Esophagus muscularis mucosa (tissue), 4 donors: Measurements from ENCODE around the gene PLIN1. TPM values are rescaled to one million over a fixed set of nuclear protein-coding genes. Genes with fewer than 3 reads are reported as not detected.

Experiments used
- DNase-seq: peaks from one replicate; pipeline ENCODE4 v3.0.0-alpha.2; 2017; ENCODE audit errors: extremely low spot score
- H3K27ac ChIP-seq, 4 donors: fragments of 200-600 bp; sonication (generic); replicated peaks in 1 of 4; 1 replicate in 3 of 4; 2 replicates in 1 of 4; pipeline ENCODE4 v1.5.1; 2016 to 2019; ENCODE audit warnings: mild to moderate bottlenecking in 1 of 4
- H3K27me3 ChIP-seq, 4 donors: fragments of 200-600 bp; sonication (generic); one replicate each; pipeline versions ENCODE4 v1.5.1 to v1.6.0; 2016 to 2019
- H3K36me3 ChIP-seq, 4 donors: fragments of 200-600 bp; sonication (generic); one replicate each; pipeline ENCODE4 v1.5.1; 2016 to 2019
- H3K4me1 ChIP-seq, 4 donors: fragments of 200-600 bp; sonication (generic); one replicate each; pipeline ENCODE4 v1.5.1; 2016 to 2019
- H3K4me3 ChIP-seq, 4 donors: fragments of 200-600 bp; sonication (generic); 1 replicate in 2 of 4; 2 replicates in 2 of 4; pipeline ENCODE4 v1.5.1; 2016 to 2019; ENCODE audit warnings: mild to moderate bottlenecking in 4 of 4, moderate library complexity in 1 of 4
- H3K9me3 ChIP-seq, 4 donors: fragments of 200-600 bp; sonication (generic); 1 replicate in 3 of 4; 2 replicates in 1 of 4; pipeline ENCODE4 v1.5.1; 2016 to 2019
- EP300 ChIP-seq: sonication (generic); formaldehyde crosslinking; IDR thresholded peaks from one replicate; pipeline ENCODE4 v1.6.1; 2017; ENCODE audit warnings: antibody characterized with exemption
- POLR2A ChIP-seq: fragments of 450-650 bp; IDR thresholded peaks from one replicate; pipeline ENCODE4 v1.6.1; 2017; ENCODE audit warnings: antibody characterized with exemption, moderate library complexity, mild to moderate bottlenecking, low read depth
- POLR2AphosphoS5 ChIP-seq, 2 donors: sonication (generic); formaldehyde crosslinking; IDR thresholded peaks; one replicate each; pipeline ENCODE4 v1.6.1; 2017; ENCODE audit warnings: antibody characterized with exemption in 2 of 2
- WGBS: methylation state at CpG from one replicate; pipeline ENCODE4 v1.1.5; 2018; 5-methylcytosine and 5-hydroxymethylcytosine counted together
- intact Hi-C: fragments of 100-400 bp; cut with DNase I; formaldehyde crosslinking; loops from one replicate; pipeline ENCODE4 v1.15.1; 2023
- total RNA-seq, 4 donors: library from RNA; depleted of rRNA; stranded (reverse); fragments of >200 nt; gene quantifications; one replicate each; pipeline versions ENCODE4 v1.1.0 to v1.2.1, GENCODE V29; 2016
- TF ChIP-seq, protein P1 (sequence below), 3 experiments: fragments of 200-600 bp in 2 of 3; fragments of 450-650 bp in 1 of 3; sonication (generic) in 2 of 3; IDR thresholded peaks; one replicate each; pipeline ENCODE4 v1.5.1; 2017 to 2019; ENCODE audit warnings: antibody characterized with exemption in 3 of 3, mild to moderate bottlenecking in 2 of 3, moderate library complexity in 1 of 3

PLIN1 gene
- total RNA-seq, 4 donors from 2014 or later, result 0.99 to 5.8 (median 2.8) TPM

DNA sequence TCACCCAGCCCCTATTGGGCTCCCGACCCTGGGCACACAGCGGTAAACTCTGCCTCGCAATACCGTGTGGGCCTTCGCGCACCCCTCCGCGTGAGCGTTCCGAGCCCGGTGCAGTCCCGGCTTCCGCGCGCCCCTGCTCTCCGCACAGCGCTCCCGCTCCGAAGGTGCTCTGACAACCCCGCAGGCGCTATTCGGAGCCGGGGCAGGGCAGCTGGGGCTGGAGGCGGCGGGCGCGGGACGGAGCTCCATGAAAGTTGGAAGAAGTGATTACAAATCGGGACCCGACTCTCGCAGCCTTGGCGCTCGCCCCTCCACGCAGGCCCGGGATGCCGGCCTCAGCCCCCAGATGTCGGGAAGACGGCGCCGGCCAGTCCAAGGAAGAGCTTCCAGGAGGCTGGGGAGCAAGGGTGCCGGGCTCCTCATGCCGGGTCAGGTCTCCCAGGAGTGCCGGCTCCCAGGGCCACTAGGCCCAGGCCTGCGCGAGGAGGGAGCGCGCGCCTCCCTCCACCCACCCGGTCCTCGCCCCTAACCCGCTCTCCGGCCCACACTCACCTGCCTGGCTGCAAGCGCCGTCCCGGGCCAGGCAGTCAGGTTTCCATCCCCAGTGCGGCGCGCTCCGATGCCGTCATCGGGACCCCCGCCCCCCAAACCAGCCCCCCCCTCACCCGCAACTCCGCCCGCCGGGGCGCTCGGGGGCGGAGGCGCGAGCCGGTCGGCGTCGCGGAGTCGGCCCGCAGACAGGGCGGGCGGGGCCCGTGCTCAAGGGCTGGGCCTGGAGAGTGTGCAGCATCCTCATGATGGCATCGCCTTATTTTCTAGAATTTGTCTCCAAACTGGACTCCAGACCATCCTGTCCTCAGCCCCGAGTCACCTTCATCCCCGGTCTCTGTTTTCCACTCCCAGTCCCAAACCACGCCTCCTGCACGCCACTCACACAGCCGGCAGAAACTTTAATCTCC, 24.0 kb downstream of the PLIN1 start, which contains the start of gene KIF7:
Gene KIF7 (minus strand): TSS at position 621 of the 959 bp plus-strand sequence. CDS start 2,537 bp downstream, outside the sequence.
- TF ChIP-seq POLR2A, result no peak
- peak; percentile 35 to 63 for TF ChIP-seq POLR2AphosphoS5 (IDR thresholded peaks at IDR 0.05)
- Histone ChIP-seq H3K27ac (peak within 1 kb of the TSS; percentile 71 to 88 (median 83)), H3K4me3 (peak within 1 kb of the TSS; percentile 61 to 87 (median 74)), H3K36me3 (peaks cover 0 to 10% (median 4%) of the 10 kb centered on the region in 4 donors), H3K4me1 (peaks cover 6 to 33% (median 20%) of the 10 kb centered on the region in 4 donors), H3K9me3 (no peaks in the 10 kb centered on the region), H3K27me3 (peaks cover 0 to 11% (median 0%) of the 10 kb centered on the region in 4 donors)
- 2% methylated on average over 46 of the region's 87 CpGs for WGBS
- DNase-seq, result no peak
- intact Hi-C loops, result no loop called here

DNA sequence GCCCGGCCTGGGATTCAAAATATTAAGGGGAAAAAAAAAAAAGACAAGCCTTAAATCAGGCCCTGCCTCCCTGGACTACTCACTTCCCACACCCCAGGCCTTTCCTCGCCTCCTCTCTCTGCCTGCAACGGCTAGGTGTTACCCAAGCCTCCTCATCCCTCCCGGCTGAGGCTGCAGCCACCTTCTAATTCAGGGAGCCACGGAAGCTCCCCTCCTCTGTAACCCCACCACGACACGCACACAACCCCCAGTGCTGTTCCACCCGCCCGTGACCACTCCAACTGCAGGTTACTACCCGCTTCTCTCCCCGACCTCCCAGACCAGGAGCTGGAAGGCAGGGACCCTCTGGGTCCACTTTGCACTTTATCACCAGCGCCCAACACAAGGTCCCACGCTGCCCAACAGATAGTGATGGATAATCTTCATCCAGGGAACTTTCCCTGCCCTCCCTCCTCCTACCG, 24.8 kb downstream of the PLIN1 start:
- H3K27me3 ChIP-seq, result peaks cover 0 to 11% (median 0%) of the 10 kb centered on the region in 4 donors

DNA sequence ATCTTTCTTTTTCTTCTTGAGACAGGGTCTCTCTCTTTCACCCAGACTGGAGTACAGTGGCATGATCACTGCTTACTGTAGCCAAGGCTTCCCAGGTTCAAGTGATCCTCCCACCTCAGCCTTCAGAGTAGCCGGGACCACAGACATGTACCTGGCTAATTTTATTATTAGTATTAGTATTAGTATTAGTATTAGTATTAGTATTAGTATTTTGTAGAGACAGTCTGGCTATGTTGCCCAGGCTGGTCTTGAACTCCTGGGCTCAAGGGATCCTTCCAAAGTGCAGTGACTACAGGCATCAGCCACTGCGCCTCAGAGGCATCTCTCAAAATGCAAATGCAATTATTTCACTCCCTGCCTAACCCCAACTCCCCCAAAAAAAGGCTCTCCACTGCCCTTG, 25.6 kb downstream of the PLIN1 start:
- DNase-seq, result no peak
- WGBS, result 89% methylated on average over 2 of the region's 2 CpGs
- TF ChIP-seq POLR2A, result no peak
- peaks cover 0 to 26% (median 11%) of the 10 kb centered on the region in 4 donors for H3K36me3 ChIP-seq
- H3K4me3 ChIP-seq, result no peak overlapping the region
- intact Hi-C loops, result no loop called here
- H3K27ac ChIP-seq, result no peak overlapping the region
- H3K4me1 ChIP-seq, result peaks cover 6 to 33% (median 20%) of the 10 kb centered on the region in 4 donors
- H3K27me3 ChIP-seq, result peaks cover 0 to 11% (median 0%) of the 10 kb centered on the region in 4 donors
- H3K9me3 ChIP-seq, result no peaks in the 10 kb centered on the region

More for the DNA sequence above, 24.8 kb downstream of the PLIN1 start:
- 31% methylated on average over 14 of the region's 14 CpGs for WGBS
- no peaks in the 10 kb centered on the region for H3K9me3 ChIP-seq
- peaks cover 6 to 33% (median 20%) of the 10 kb centered on the region in 4 donors for H3K4me1 ChIP-seq
- DNase-seq, result no peak
- peaks cover 0 to 18% (median 8%) of the 10 kb centered on the region in 4 donors for H3K36me3 ChIP-seq
- TF ChIP-seq POLR2A (no peak), EP300 (no peak), POLR2AphosphoS5 (IDR thresholded peaks at IDR 0.05) (no peak)
- TF ChIP-seq, protein P1, sequence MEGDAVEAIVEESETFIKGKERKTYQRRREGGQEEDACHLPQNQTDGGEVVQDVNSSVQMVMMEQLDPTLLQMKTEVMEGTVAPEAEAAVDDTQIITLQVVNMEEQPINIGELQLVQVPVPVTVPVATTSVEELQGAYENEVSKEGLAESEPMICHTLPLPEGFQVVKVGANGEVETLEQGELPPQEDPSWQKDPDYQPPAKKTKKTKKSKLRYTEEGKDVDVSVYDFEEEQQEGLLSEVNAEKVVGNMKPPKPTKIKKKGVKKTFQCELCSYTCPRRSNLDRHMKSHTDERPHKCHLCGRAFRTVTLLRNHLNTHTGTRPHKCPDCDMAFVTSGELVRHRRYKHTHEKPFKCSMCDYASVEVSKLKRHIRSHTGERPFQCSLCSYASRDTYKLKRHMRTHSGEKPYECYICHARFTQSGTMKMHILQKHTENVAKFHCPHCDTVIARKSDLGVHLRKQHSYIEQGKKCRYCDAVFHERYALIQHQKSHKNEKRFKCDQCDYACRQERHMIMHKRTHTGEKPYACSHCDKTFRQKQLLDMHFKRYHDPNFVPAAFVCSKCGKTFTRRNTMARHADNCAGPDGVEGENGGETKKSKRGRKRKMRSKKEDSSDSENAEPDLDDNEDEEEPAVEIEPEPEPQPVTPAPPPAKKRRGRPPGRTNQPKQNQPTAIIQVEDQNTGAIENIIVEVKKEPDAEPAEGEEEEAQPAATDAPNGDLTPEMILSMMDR (IDR thresholded peaks at IDR 0.05), result no peak
- intact Hi-C loops, result no loop called here
- H3K27ac ChIP-seq, result peak overlapping the region; percentile 71 to 88 (median 83)
- peak overlapping the region; percentile 61 to 87 (median 74) for H3K4me3 ChIP-seq

DNA sequence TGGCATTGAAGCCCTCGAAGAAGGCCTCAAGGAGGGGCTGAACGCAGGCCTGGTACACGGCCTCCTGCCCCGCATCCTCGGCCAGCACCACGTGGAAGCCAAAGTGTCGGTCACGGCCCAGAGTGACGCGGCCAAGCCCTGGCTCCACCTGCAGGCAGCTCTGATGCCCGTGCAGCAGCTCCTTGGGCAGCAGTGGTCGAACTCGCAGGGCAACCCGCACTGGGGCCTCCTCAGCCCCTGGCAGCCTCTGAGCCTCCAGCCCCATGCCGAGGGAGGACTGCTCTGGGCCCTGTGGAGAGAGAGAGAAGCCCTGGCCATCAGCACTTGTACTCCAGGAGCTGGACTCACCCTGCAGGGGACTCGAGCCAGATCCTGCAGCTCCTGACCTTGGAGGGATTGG, 26.5 kb downstream of the PLIN1 start:
- no peak for DNase-seq
- TF ChIP-seq, protein P1 (IDR thresholded peaks at IDR 0.05), result no peak
- TF ChIP-seq EP300, result no peak
- no peak for TF ChIP-seq POLR2AphosphoS5 (IDR thresholded peaks at IDR 0.05)
- no peak for TF ChIP-seq POLR2A
- no peak overlapping the region for H3K27ac ChIP-seq
- H3K9me3 ChIP-seq, result no peaks in the 10 kb centered on the region
- no peak overlapping the region for H3K4me3 ChIP-seq
- H3K36me3 ChIP-seq, result peaks cover 0 to 32% (median 12%) of the 10 kb centered on the region in 4 donors
- peaks cover 6 to 34% (median 20%) of the 10 kb centered on the region in 4 donors for H3K4me1 ChIP-seq
- intact Hi-C loops, result no loop called here
- peaks cover 0 to 11% (median 0%) of the 10 kb centered on the region in 4 donors for H3K27me3 ChIP-seq
- 98% methylated on average over 7 of the region's 16 CpGs for WGBS

DNA sequence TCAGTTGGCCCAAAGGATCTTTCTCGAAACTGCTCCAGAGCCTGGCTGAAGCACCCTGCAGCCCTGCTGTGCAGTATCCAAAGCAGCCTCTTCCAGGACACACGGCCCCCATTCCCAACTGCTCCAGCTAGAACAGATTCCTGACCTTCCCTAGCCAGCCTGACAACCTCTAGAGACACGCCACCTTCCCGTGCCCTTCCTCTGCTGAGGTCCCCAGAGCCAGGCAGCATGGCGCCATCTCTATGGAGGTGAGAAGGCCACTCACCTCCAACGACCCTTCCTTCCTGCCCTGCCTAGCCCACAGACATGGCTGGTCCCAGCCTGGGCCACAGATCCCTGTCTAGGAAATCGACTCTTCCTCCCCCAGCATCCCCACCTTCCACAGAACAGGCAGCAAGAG, 27.0 kb downstream of the PLIN1 start:
- Histone ChIP-seq H3K27me3 (peaks cover 0 to 11% (median 0%) of the 10 kb centered on the region in 4 donors), H3K4me1 (peaks cover 10 to 39% (median 25%) of the 10 kb centered on the region in 4 donors), H3K4me3 (no peak overlapping the region), H3K36me3 (peaks cover 0 to 32% (median 12%) of the 10 kb centered on the region in 4 donors), H3K27ac (no peak overlapping the region), H3K9me3 (no peaks in the 10 kb centered on the region)
- no peak for DNase-seq
- 83% methylated on average over 6 of the region's 7 CpGs for WGBS
- intact Hi-C loops, result no loop called here
- TF ChIP-seq POLR2A, result no peak
- TF ChIP-seq POLR2AphosphoS5 (IDR thresholded peaks at IDR 0.05), result no peak
- TF ChIP-seq, protein P1 (IDR thresholded peaks at IDR 0.05), result no peak
- TF ChIP-seq EP300, result no peak
